RWPE2 (cell line): ENCODE results near the gene DOCK9.

ENCODE experiments used
- ATAC-seq: fragments of 200-7000 bp; cut with Tn5 transposase; 3 replicates; pipeline ENCODE4 v1.9.1; 2021; ENCODE audit warnings: low read depth
- DNase-seq: peaks from one replicate; pipeline ENCODE4 v3.0.0-alpha.2; 2020; ENCODE audit warnings: low spot score
- H3K27ac ChIP-seq: fragments of 450-650 bp; 2 replicates; pipeline ENCODE4 v1.5.1; 2017; ENCODE audit warnings: mild to moderate bottlenecking; ENCODE audit not compliant: poor library complexity, severe bottlenecking
- H3K27me3 ChIP-seq: fragments of 250-450 bp; sonication (Bioruptor Pico); 2 replicates; pipeline ENCODE4 v1.5.1; 2021; ENCODE audit warnings: mild to moderate bottlenecking, moderate library complexity; ENCODE audit not compliant: insufficient read depth, poor library complexity, severe bottlenecking
- H3K36me3 ChIP-seq: fragments of 250-450 bp; sonication (Bioruptor Pico); 2 replicates; pipeline ENCODE4 v1.5.1; 2020; ENCODE audit warnings: low read depth, mild to moderate bottlenecking, moderate library complexity
- H3K4me1 ChIP-seq: fragments of 250-450 bp; sonication (Bioruptor Pico); 2 replicates; pipeline ENCODE4 v1.5.1; 2021; ENCODE audit warnings: mild to moderate bottlenecking, moderate library complexity; ENCODE audit not compliant: insufficient read depth, poor library complexity, severe bottlenecking
- H3K4me3 ChIP-seq: fragments of 250-450 bp; sonication (Bioruptor Pico); 2 replicates; pipeline ENCODE4 v1.5.1; 2021; ENCODE audit warnings: mild to moderate bottlenecking, moderate library complexity; ENCODE audit not compliant: severe bottlenecking
- H3K9me3 ChIP-seq: fragments of 250-450 bp; sonication (Bioruptor Pico); 2 replicates; pipeline ENCODE4 v1.5.1; 2021; ENCODE audit warnings: mild to moderate bottlenecking, moderate library complexity; ENCODE audit not compliant: severe bottlenecking
- CTCF ChIP-seq: fragments of 450-650 bp; IDR thresholded peaks from one replicate; pipeline ENCODE4 v1.5.1; 2017; ENCODE audit warnings: mild to moderate bottlenecking, moderate library complexity; ENCODE audit not compliant: poor library complexity, severe bottlenecking

DOCK9 gene

GRCh38 chr13:98786023-98786422 is 191.8 kb downstream of the DOCK9 start:
- no peak overlapping the region for H3K4me3 ChIP-seq
- H3K36me3 ChIP-seq = no peaks in the 10 kb centered on the region
- no peak overlapping the region for H3K27ac ChIP-seq
- DNase-seq (no peak), ATAC-seq (no peak)
- H3K9me3 ChIP-seq = no peaks in the 10 kb centered on the region
- no peaks in the 10 kb centered on the region for H3K27me3 ChIP-seq
- no peak for TF ChIP-seq CTCF
- H3K4me1 ChIP-seq = no peaks in the 10 kb centered on the region

- ATAC-seq (no peak), DNase-seq (no peak)
- no peaks in the 10 kb centered on the region for H3K9me3 ChIP-seq
- H3K4me1 ChIP-seq = no peaks in the 10 kb centered on the region
- H3K4me3 ChIP-seq = no peak overlapping the region
- H3K36me3 ChIP-seq = no peaks in the 10 kb centered on the region
- TF ChIP-seq CTCF = no peak
- no peaks in the 10 kb centered on the region for H3K27me3 ChIP-seq
- no peak overlapping the region for H3K27ac ChIP-seq
Observed at GRCh38 chr13:98785405-98785804, 192.5 kb downstream of the DOCK9 start.

- ATAC-seq = no peak
- no peak for DNase-seq
- H3K4me1 ChIP-seq = no peaks in the 10 kb centered on the region
- H3K36me3 ChIP-seq = no peaks in the 10 kb centered on the region
- no peaks in the 10 kb centered on the region for H3K9me3 ChIP-seq
- H3K27ac ChIP-seq = no peak overlapping the region
- no peaks in the 10 kb centered on the region for H3K27me3 ChIP-seq
- TF ChIP-seq CTCF = no peak
- H3K4me3 ChIP-seq = no peak overlapping the region
Observed at GRCh38 chr13:98784666-98785065, 193.2 kb downstream of the DOCK9 start.

GRCh38 chr13:98783856-98784478 is 193.9 kb downstream of the DOCK9 start:
- no peak overlapping the region for H3K27ac ChIP-seq
- no peaks in the 10 kb centered on the region for H3K4me1 ChIP-seq
- H3K36me3 ChIP-seq = no peaks in the 10 kb centered on the region
- H3K4me3 ChIP-seq = no peak overlapping the region
- no peaks in the 10 kb centered on the region for H3K27me3 ChIP-seq
- no peaks in the 10 kb centered on the region for H3K9me3 ChIP-seq
- ATAC-seq (no peak), DNase-seq (no peak)
- no peak for TF ChIP-seq CTCF

- ATAC-seq (peak; percentile 41; the same call in 1 of the 3 replicates), DNase-seq (no peak)
- no peak overlapping the region for H3K4me3 ChIP-seq
- H3K36me3 ChIP-seq = no peaks in the 10 kb centered on the region
- no peak overlapping the region for H3K27ac ChIP-seq
- no peaks in the 10 kb centered on the region for H3K9me3 ChIP-seq
- TF ChIP-seq CTCF = no peak
- no peaks in the 10 kb centered on the region for H3K27me3 ChIP-seq
- no peaks in the 10 kb centered on the region for H3K4me1 ChIP-seq
Observed at GRCh38 chr13:98782654-98783053, 195.2 kb downstream of the DOCK9 start.
